ENCODE data around the gene STK39.

STK39 gene

GRCh38 chr2:168155680-168156079 is 91.7 kb downstream of the STK39 start:
- DNase-seq, result no peak

GRCh38 chr2:168155046-168155445 is 92.3 kb downstream of the STK39 start:
- no peak for DNase-seq

GRCh38 chr2:168152902-168153530 is 94.4 kb downstream of the STK39 start:
- no peak for DNase-seq

- no peak for DNase-seq
Observed at GRCh38 chr2:168149986-168150385, 97.4 kb downstream of the STK39 start.

- DNase-seq, result no peak
Observed at GRCh38 chr2:168149150-168149974, 98.0 kb downstream of the STK39 start.

- no peak for DNase-seq
Observed at GRCh38 chr2:168147830-168148794, 99.3 kb downstream of the STK39 start.

GRCh38 chr2:168146892-168147810 is 100.2 kb downstream of the STK39 start:
- DNase-seq, result no peak

- no peak for DNase-seq
Observed at GRCh38 chr2:168145426-168146310, 101.7 kb downstream of the STK39 start.

- no peak for DNase-seq
Observed at GRCh38 chr2:168145011-168145410, 102.4 kb downstream of the STK39 start.

- DNase-seq, result no peak
Observed at GRCh38 chr2:168143813-168144212, 103.6 kb downstream of the STK39 start.

- DNase-seq, result no peak
Observed at GRCh38 chr2:168140892-168141291, 106.5 kb downstream of the STK39 start.

- DNase-seq, result no peak
Observed at GRCh38 chr2:168139852-168140251, 107.5 kb downstream of the STK39 start.

GRCh38 chr2:168138901-168139300 is 108.5 kb downstream of the STK39 start:
- DNase-seq, result no peak

GRCh38 chr2:168138374-168138773 is 109.0 kb downstream of the STK39 start:
- peak; percentile 64 for DNase-seq

GRCh38 chr2:168137510-168138180 is 109.8 kb downstream of the STK39 start:
- peak; percentile 80 for DNase-seq

GRCh38 chr2:168136392-168136977 is 110.9 kb downstream of the STK39 start:
- peak; percentile 75 for DNase-seq

- no peak for DNase-seq
Observed at GRCh38 chr2:168135630-168136029, 111.8 kb downstream of the STK39 start.

- DNase-seq, result no peak
Observed at GRCh38 chr2:168135121-168135520, 112.3 kb downstream of the STK39 start.

GRCh38 chr2:168134485-168134884 is 112.9 kb downstream of the STK39 start:
- DNase-seq, result no peak

GRCh38 chr2:168132389-168132788 is 115.0 kb downstream of the STK39 start:
- no peak for DNase-seq
